ENCODE data around the gene STK10. TPM values are rescaled to one million over a fixed set of nuclear protein-coding genes. Genes with fewer than 3 reads are reported as not detected.
"Not testable (repeated sequence)": the region's sequence is repeated elsewhere in the genome, so short reads cannot be mapped to it uniquely, and the experiment has no call there.

Gene STK10
- total RNA-seq, 1 donor from 2014 or later, result 12.6 TPM

DNA sequence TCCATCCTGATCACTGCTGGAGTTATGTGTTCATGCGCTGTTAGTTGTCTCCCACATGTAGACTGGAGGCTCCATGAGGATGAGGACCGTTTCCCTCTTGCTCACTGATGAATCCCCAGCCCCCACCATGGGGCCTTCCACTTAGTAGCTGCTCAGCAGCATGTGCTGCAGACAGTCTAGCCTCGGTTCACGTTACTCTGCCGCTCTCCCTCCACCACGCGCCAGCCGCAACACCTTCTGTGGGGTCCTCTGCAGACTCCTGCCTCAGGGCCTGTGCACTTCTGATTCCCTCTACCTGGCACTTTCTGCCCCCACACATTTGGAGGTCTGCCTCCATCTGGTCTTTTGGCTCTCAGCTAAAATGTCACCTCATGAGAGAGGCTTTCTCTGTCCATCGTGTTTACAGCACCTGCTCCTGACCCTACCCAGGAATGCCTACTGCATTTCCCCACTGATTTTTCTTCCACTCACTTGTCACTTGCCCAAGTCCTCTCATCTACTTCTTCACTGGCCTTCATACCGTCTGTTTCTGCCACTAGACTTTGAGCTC lies 36.3 kb downstream of the STK10 start:
- no peak overlapping the region for H3K4me3 ChIP-seq (ENCODE audit: low read depth, low read length)
- TF ChIP-seq, protein P1, sequence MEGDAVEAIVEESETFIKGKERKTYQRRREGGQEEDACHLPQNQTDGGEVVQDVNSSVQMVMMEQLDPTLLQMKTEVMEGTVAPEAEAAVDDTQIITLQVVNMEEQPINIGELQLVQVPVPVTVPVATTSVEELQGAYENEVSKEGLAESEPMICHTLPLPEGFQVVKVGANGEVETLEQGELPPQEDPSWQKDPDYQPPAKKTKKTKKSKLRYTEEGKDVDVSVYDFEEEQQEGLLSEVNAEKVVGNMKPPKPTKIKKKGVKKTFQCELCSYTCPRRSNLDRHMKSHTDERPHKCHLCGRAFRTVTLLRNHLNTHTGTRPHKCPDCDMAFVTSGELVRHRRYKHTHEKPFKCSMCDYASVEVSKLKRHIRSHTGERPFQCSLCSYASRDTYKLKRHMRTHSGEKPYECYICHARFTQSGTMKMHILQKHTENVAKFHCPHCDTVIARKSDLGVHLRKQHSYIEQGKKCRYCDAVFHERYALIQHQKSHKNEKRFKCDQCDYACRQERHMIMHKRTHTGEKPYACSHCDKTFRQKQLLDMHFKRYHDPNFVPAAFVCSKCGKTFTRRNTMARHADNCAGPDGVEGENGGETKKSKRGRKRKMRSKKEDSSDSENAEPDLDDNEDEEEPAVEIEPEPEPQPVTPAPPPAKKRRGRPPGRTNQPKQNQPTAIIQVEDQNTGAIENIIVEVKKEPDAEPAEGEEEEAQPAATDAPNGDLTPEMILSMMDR (IDR thresholded peaks at IDR 0.05; ENCODE audit: insufficient read depth, low read length, severe bottlenecking), result no peak
- DNase-seq (ENCODE audit: low read depth) (no peak), FAIRE-seq (no peak)
- H3K27me3 ChIP-seq (ENCODE audit: control insufficient read depth, insufficient read depth, low read length), result no peaks in the 10 kb centered on the region
- H3K36me3 ChIP-seq (ENCODE audit: control insufficient read depth, insufficient read depth, low read length), result peaks cover 7% of the 10 kb centered on the region

DNA sequence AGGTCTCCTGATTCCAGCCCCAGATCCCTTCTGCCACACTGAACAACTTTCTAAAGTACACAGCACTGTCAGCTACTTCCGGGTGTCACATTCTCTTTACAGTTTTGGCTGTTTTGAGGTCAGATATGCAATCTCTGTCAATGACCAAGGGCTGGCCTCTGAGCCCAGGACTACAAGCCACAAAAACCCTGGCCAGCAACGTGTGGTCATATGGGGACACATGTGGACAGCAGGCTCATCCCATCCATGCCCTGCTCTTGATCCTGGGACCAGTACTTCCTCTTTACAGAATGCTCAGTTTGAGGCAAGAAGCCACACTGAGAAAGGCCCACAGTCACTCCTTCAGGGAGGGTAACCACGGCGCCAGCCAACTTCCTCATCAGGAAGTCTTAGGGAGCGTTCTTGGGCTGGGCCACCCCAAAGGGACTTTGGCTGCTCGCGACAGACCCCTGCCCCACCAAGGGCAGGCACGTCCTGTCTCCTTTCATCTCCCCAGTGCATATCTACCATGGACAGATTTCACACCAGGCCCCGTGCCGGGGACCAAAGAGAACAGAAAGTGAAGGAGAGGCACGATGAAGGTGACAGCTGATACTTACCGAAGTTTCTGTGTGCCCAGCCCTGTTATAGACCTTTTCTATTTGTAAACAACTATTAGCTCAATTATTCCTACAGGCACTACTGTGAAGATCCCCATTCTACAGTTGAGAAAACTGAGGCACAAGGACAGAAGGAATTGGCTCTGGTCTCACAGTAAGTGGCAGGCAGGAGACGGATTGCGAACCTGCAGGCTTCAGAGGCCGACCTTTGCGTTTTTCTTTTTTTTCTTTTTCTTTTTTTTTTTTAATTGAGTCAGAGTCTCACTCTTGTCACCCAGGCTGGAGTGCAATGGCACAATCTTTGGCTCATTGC lies 37.3 kb downstream of the STK10 start:
- DNase-seq (ENCODE audit: low read depth) (no peak), FAIRE-seq (no peak)
- H3K4me3 ChIP-seq (ENCODE audit: low read depth, low read length), result no peak overlapping the region
- TF ChIP-seq, protein P1 (IDR thresholded peaks at IDR 0.05; ENCODE audit: insufficient read depth, low read length, severe bottlenecking), result no peak
- H3K36me3 ChIP-seq (ENCODE audit: control insufficient read depth, insufficient read depth, low read length), result peaks cover under 1% of the 10 kb centered on the region
- H3K27me3 ChIP-seq (ENCODE audit: control insufficient read depth, insufficient read depth, low read length), result no peaks in the 10 kb centered on the region

DNA sequence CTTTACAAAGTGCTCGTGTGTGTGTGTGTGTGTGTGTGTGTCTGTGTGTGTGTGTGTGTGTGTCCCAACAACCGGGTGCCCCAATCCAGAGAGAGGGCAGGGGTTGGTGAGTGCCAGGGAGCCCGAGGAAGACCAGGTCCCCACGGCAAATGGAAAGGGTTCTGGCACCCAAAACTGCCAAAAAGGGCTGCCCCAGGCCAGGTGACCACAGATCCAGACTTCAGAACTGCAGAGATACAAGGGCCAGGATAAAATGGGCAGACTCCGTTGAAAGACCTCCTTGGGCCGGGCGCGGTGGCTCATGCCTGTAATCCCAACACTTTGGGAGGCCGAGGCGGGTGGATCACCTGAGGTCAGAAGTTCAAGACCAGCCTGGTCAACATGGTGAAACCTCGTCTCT lies 38.5 kb downstream of the STK10 start:
- H3K4me3 ChIP-seq (ENCODE audit: low read depth, low read length); H3K27me3 ChIP-seq (ENCODE audit: control insufficient read depth, insufficient read depth, low read length); DNase-seq (ENCODE audit: low read depth); FAIRE-seq; H3K36me3 ChIP-seq (ENCODE audit: control insufficient read depth, insufficient read depth, low read length): not testable (repeated sequence)

DNA sequence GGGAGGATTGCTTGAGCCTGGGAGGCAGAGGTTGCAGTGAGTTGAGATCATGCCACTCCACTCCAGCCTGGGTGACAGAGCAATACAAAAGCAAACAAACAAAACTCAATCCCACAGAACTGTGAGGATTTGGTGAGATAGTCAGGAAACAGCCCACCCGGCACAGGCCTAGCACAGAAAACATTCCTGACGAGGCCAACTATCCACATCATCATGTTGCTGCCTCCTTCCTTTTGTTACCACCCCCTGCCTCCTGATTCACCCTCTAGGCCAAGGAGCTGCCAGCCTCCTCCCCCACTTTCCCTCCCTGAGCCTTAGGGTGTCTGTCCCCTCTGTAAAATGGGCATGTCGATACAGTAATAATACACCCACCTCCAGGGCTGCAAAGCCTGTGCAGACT lies 39.0 kb downstream of the STK10 start:
- Histone ChIP-seq H3K27me3 (ENCODE audit: control insufficient read depth, insufficient read depth, low read length) (no peaks in the 10 kb centered on the region), H3K36me3 (ENCODE audit: control insufficient read depth, insufficient read depth, low read length) (no peaks in the 10 kb centered on the region), H3K4me3 (ENCODE audit: low read depth, low read length) (no peak overlapping the region)
- DNase-seq (ENCODE audit: low read depth) (no peak), FAIRE-seq (no peak)
- TF ChIP-seq, protein P1 (IDR thresholded peaks at IDR 0.05; ENCODE audit: insufficient read depth, low read length, severe bottlenecking), result no peak

DNA sequence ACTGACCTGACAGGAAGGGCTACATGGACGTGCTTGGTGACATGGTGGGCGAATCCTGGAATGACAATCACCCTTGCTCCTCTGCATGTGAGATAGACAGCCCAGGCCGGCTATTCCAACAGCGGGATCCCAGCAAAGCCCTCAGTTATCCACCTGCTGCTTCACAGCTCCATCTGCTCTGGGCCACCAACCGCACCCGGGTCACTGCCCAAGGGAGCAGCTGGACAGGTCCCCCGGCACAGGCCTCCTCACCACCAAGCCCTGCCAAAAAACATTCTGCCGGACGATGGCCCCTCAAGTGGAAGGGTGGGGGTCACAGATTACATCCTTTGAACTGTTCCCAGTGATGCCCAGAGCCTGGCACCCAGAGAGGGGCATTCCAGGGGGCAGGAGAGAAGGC lies 39.6 kb downstream of the STK10 start:
- Histone ChIP-seq H3K27me3 (ENCODE audit: control insufficient read depth, insufficient read depth, low read length) (no peaks in the 10 kb centered on the region), H3K4me3 (ENCODE audit: low read depth, low read length) (no peak overlapping the region), H3K36me3 (ENCODE audit: control insufficient read depth, insufficient read depth, low read length) (no peaks in the 10 kb centered on the region)
- no peak for DNase-seq (ENCODE audit: low read depth)
- FAIRE-seq, result no peak
- TF ChIP-seq, protein P1 (IDR thresholded peaks at IDR 0.05; ENCODE audit: insufficient read depth, low read length, severe bottlenecking), result no peak

DNA sequence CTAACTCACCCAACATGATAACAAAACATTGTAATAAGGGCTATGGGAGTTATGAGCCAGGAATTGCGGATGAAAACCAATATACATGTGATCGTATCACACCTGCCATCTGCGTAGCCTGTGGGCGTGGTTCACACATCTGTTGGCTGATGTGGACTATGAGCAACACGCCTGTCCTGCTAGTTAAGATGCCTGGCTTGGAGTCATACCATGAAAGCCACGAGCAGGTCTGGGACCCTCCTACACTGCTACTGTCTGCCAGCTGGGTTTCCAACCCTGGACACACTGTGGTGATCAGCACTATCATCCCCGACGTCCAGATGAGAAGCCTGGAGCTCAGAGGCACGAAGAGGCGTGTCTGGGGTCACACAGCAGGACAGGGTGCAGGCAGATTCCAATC lies 40.2 kb downstream of the STK10 start:
- Histone ChIP-seq H3K27me3 (ENCODE audit: control insufficient read depth, insufficient read depth, low read length) (no peaks in the 10 kb centered on the region), H3K4me3 (ENCODE audit: low read depth, low read length) (no peak overlapping the region), H3K36me3 (ENCODE audit: control insufficient read depth, insufficient read depth, low read length) (no peaks in the 10 kb centered on the region)
- no peak for FAIRE-seq
- no peak for DNase-seq (ENCODE audit: low read depth)
- TF ChIP-seq, protein P1 (IDR thresholded peaks at IDR 0.05; ENCODE audit: insufficient read depth, low read length, severe bottlenecking), result no peak
